Activated B cell treated with CpG ODN at 0.5 μM for 24 hours (primary cell): ENCODE data around the gene SMR3A. TPM values are rescaled to one million over a fixed set of nuclear protein-coding genes. Genes with fewer than 3 reads are reported as not detected.

Experiments
- ATAC-seq: fragments of 200-7000 bp; cut with Tn5 transposase; one replicate; pipeline ENCODE4 v1.10.0; 2021; ENCODE audit warnings: low read depth, mild to moderate bottlenecking, moderate library complexity
- CTCF ChIA-PET: fragments of 350-600 bp; sonication (Branson Sonifier 250); formaldehyde crosslinking; loops from one replicate; lab custom pipeline; 2021; ENCODE audit warnings: antibody characterized with exemption; lab: Charles Lee
- POLR2A ChIA-PET: fragments of 350-600 bp; sonication (Branson Sonifier 250); formaldehyde crosslinking; loops from one replicate; lab custom pipeline; 2021; ENCODE audit warnings: antibody characterized with exemption; lab: Charles Lee
- DNase-seq: peaks from one replicate; pipeline ENCODE4 v3.0.0; 2022
- H3K27ac Mint-ChIP-seq: one replicate; pipeline ENCODE4 v1.8.0; 2020; ENCODE audit warnings: mixed read lengths
- H3K27me3 Mint-ChIP-seq: one replicate; pipeline ENCODE4 v1.8.0; 2021; ENCODE audit warnings: mixed read lengths
- H3K36me3 Mint-ChIP-seq: one replicate; pipeline ENCODE4 v1.8.0; 2021; ENCODE audit warnings: low read depth, mixed read lengths
- H3K4me1 Mint-ChIP-seq: one replicate; pipeline ENCODE4 v1.8.0; 2021; ENCODE audit warnings: mixed read lengths
- H3K4me3 Mint-ChIP-seq: one replicate; pipeline ENCODE4 v1.8.0; 2020; ENCODE audit warnings: mild to moderate bottlenecking, mixed read lengths
- H3K9me3 Mint-ChIP-seq: one replicate; pipeline ENCODE4 v1.8.0; 2020; ENCODE audit warnings: mixed read lengths
- intact Hi-C: fragments of 100-400 bp; cut with micrococcal nuclease; formaldehyde crosslinking; loops from one replicate; pipeline ENCODE4 v1.15.1; 2024
- total RNA-seq: library from RNA; stranded (reverse); gene quantifications from 2 replicates; pipeline ENCODE4 v1.2.3, GENCODE V29; 2022
- TF ChIP-seq, protein P1 (sequence below): fragments of 200-600 bp; IDR thresholded peaks from one replicate; pipeline ENCODE4 v1.8.0; 2022; ENCODE audit warnings: antibody characterized with exemption, mild to moderate bottlenecking

SMR3A gene
- total RNA-seq: not detected in 2 replicates

DNA sequence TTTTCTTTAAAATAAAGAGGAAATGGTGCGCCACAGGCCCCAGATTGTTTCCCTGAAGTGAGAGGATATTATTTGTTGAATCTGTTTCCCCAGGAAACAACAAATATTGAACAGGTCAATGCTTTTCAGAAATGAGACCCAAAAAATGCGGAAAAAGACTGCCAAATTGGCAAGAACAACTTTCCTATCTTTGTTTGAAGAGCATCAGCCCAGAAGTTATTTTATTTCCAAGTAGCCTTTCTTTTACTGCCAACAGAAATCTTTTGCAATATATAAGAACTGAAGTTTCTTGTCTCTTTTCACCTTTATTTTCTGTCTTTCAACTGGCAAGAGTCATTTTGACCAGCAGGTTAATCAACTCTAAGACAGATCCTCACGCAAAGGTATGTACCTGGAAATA is at the start of gene SMR3A:
TSS of gene SMR3A (plus strand) at position 301 of the 400 bp plus-strand sequence. CDS start 1,356 bp downstream, outside the sequence.
- DNase-seq (no peak), ATAC-seq (no peak)
- Mint-ChIP-seq H3K27ac (no peak within 1 kb of the TSS), H3K36me3 (no peaks in the 10 kb centered on the region), H3K4me1 (no peaks in the 10 kb centered on the region), H3K27me3 (no peaks in the 10 kb centered on the region), H3K9me3 (no peaks in the 10 kb centered on the region), H3K4me3 (no peak within 1 kb of the TSS)
- TF ChIP-seq, protein P1, sequence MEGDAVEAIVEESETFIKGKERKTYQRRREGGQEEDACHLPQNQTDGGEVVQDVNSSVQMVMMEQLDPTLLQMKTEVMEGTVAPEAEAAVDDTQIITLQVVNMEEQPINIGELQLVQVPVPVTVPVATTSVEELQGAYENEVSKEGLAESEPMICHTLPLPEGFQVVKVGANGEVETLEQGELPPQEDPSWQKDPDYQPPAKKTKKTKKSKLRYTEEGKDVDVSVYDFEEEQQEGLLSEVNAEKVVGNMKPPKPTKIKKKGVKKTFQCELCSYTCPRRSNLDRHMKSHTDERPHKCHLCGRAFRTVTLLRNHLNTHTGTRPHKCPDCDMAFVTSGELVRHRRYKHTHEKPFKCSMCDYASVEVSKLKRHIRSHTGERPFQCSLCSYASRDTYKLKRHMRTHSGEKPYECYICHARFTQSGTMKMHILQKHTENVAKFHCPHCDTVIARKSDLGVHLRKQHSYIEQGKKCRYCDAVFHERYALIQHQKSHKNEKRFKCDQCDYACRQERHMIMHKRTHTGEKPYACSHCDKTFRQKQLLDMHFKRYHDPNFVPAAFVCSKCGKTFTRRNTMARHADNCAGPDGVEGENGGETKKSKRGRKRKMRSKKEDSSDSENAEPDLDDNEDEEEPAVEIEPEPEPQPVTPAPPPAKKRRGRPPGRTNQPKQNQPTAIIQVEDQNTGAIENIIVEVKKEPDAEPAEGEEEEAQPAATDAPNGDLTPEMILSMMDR: no peak
- ChIA-PET CTCF (no interaction called here), POLR2A (no interaction called here)
- intact Hi-C loops: no loop called here

DNA sequence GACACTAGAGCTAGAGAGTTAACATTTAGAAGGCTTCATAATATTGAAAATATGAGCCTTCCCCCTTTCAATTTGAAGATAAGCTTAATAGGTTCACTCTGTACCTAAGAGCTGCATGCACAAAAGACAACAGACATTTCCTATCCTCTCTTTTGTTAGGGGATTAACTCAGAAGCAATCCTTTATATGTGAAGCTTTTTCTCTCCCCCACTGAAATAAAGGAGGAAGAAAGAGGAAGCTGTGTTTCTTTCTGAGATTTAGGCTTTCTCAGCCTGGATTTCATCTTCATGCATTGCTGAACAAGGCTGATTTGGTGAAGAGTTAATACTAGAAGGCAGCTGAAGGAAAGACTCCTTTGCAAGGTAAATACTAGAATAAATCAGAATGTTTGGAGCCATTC is 46.8 kb upstream of the SMR3A start:
- CTCF ChIA-PET: no interaction called here

DNA sequence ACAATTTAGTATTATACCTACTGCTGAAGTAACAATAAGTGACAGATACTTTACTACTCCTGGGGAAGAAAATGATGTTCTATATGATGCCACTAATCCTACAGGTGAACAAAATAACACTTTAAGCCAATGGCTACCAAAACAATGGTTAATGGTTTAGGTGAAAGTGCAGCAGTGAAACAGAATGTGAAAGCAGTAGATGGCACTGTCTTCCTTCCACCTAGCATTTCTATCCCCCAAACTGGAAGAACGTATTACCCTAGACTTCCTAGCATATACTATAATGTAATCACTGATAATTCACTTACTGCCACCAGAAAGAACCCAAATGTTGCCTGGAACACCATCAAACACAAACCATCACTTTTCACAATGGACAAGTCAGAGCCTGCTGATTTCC is 44.6 kb upstream of the SMR3A start:
- Mint-ChIP-seq H3K4me1 (no peaks in the 10 kb centered on the region), H3K27ac (no peak overlapping the region), H3K4me3 (no peak overlapping the region), H3K36me3 (no peaks in the 10 kb centered on the region), H3K9me3 (no peaks in the 10 kb centered on the region), H3K27me3 (no peaks in the 10 kb centered on the region)
- POLR2A ChIA-PET: no interaction called here
- CTCF ChIA-PET: no interaction called here
- DNase-seq: no peak
- TF ChIP-seq, protein P1: no peak
- intact Hi-C loops: no loop called here
- no peak for ATAC-seq

More for the DNA sequence above, 46.8 kb upstream of the SMR3A start:
- DNase-seq (no peak), ATAC-seq (no peak)
- intact Hi-C loops: no loop called here
- Mint-ChIP-seq H3K4me1 (no peaks in the 10 kb centered on the region), H3K27ac (no peak overlapping the region), H3K9me3 (no peaks in the 10 kb centered on the region), H3K4me3 (no peak overlapping the region), H3K27me3 (no peaks in the 10 kb centered on the region), H3K36me3 (no peaks in the 10 kb centered on the region)
- POLR2A ChIA-PET: no interaction called here
- TF ChIP-seq, protein P1: no peak

DNA sequence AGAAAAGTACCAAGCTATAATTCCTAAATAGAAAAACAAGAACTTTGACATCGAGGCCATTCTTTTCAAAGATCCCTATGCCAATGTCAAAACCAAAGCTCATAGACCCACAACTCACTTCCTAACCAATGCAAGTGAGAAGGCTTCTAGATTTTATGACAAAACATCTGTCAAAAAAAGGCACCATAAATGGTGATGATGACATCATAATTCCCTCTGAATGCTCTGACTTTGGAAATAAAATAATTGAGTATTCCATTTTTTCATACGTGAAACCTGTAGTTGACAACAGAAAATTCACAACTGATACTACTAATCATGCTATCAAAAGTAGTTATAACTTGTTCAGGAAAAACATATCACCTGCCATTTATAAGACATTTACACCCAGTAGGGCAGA is 34.5 kb upstream of the SMR3A start:
- no peak for ATAC-seq
- no peak for DNase-seq
- TF ChIP-seq, protein P1: no peak
- Mint-ChIP-seq H3K27ac (no peak overlapping the region), H3K36me3 (no peaks in the 10 kb centered on the region), H3K9me3 (no peaks in the 10 kb centered on the region), H3K27me3 (no peaks in the 10 kb centered on the region), H3K4me1 (no peaks in the 10 kb centered on the region), H3K4me3 (no peak overlapping the region)
- ChIA-PET POLR2A (no interaction called here), CTCF (no interaction called here)
- intact Hi-C loops: no loop called here

DNA sequence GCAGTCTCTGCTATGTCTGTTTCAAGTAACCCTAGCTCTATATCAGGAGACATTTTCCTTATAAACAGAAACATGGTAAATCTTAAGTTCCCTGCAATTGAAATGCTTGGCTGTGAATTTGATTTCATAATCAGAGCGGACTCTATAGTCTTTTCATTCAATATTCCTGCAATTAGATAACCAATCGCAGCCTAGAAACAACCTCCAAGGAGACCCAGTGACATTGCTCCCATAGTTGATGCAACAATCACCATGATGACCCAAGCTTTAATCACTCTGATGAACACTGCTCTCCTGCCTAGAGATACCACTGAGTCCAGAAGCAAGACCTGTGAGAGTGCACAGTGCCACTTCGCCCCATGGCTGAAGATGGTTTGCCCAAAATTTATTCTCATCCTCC is 25.9 kb upstream of the SMR3A start, which contains the start of gene CABS1:
TSS of gene CABS1 (plus strand) at position 301 of the 400 bp plus-strand sequence. CDS start at position 360, 59 bp downstream.
- Mint-ChIP-seq H3K4me3 (no peak within 1 kb of the TSS), H3K27ac (no peak within 1 kb of the TSS), H3K27me3 (no peaks in the 10 kb centered on the region), H3K36me3 (no peaks in the 10 kb centered on the region), H3K9me3 (no peaks in the 10 kb centered on the region), H3K4me1 (no peaks in the 10 kb centered on the region)
- POLR2A ChIA-PET: no interaction called here
- CTCF ChIA-PET: no interaction called here
- no peak for DNase-seq
- intact Hi-C loops: no loop called here
- no peak for ATAC-seq
- TF ChIP-seq, protein P1: no peak
